HEK293T (cell line): ENCODE results near the gene LRBA.

Experiments
- ARNT ChIP-seq: fragments of 450-650 bp; IDR thresholded peaks from 2 replicates; pipeline ENCODE4 v1.6.1; 2017; ENCODE audit warnings: mild to moderate bottlenecking
- CTBP1 ChIP-seq: fragments of 450-650 bp; IDR thresholded peaks from 2 replicates; pipeline ENCODE4 v1.6.1; 2016; ENCODE audit warnings: borderline replicate concordance
- ELF4 ChIP-seq: fragments of 450-650 bp; IDR thresholded peaks from 2 replicates; pipeline ENCODE4 v1.6.1; 2017; ENCODE audit warnings: antibody characterized with exemption
- FOXA1 ChIP-seq: fragments of 450-650 bp; IDR thresholded peaks from 2 replicates; pipeline ENCODE4 v1.6.1; 2016; ENCODE audit warnings: mild to moderate bottlenecking
- FOXM1 ChIP-seq: fragments of 450-650 bp; IDR thresholded peaks from 2 replicates; pipeline ENCODE4 v1.6.1; 2017; ENCODE audit warnings: mild to moderate bottlenecking, borderline replicate concordance
- L3MBTL2 ChIP-seq: fragments of 450-650 bp; conservative IDR thresholded peaks from 2 replicates; pipeline ENCODE4 v1.6.1; 2016; ENCODE audit warnings: mild to moderate bottlenecking
- SP1 ChIP-seq: fragments of 450-650 bp; IDR thresholded peaks from 2 replicates; pipeline ENCODE4 v1.6.1; 2017
- TARDBP ChIP-seq: fragments of 450-650 bp; IDR thresholded peaks from 2 replicates; pipeline ENCODE4 v1.6.1; 2016
- ZNF384 ChIP-seq: fragments of 450-650 bp; IDR thresholded peaks from 2 replicates; pipeline ENCODE4 v1.6.1; 2016
- TF ChIP-seq, protein P1 (sequence below): fragments of 450-650 bp; IDR thresholded peaks from 2 replicates; pipeline ENCODE4 v1.6.1; 2016

DNA sequence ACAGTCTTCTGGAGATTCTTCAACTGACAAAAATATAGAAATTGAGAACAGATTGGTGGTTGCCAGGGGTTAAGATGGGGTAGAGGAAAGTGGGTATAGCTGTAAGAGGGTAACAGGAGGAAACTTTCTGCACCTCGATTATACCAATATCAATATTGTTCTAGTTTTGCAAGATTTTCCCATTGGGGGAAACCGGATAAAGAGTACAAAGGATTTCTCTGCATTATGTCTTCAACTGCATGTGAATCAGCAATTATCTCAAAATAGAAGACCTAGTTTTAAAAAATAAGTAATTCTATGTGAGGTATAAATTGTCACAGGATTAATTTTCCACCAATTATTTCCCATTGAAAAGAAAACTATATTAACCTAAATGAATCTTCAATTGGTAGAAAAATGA lies 65.7 kb downstream of the LRBA start:
- TF ChIP-seq ELF4 = no peak
- TF ChIP-seq FOXA1 = no peak
- no peak for TF ChIP-seq SP1
- TF ChIP-seq TARDBP = no peak
- TF ChIP-seq, protein P1, sequence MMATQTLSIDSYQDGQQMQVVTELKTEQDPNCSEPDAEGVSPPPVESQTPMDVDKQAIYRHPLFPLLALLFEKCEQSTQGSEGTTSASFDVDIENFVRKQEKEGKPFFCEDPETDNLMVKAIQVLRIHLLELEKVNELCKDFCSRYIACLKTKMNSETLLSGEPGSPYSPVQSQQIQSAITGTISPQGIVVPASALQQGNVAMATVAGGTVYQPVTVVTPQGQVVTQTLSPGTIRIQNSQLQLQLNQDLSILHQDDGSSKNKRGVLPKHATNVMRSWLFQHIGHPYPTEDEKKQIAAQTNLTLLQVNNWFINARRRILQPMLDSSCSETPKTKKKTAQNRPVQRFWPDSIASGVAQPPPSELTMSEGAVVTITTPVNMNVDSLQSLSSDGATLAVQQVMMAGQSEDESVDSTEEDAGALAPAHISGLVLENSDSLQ = no peak
- TF ChIP-seq FOXM1 = no peak
- no peak for TF ChIP-seq ARNT
- no peak for TF ChIP-seq CTBP1
- TF ChIP-seq ZNF384 = no peak
- no peak for TF ChIP-seq L3MBTL2
